HUDEP-2 (cell line): Measurements from ENCODE around the gene ABHD6.
A peak's percentile ranks its signal among the peaks of the same experiment; 100 is the strongest.
"Not testable (repeated sequence)": the region's sequence is repeated elsewhere in the genome, so short reads cannot be mapped to it uniquely, and the experiment has no call there.

Experiments
- DNase-seq, 76 experiments: peaks; one replicate each; lab custom pipeline; 2025; ENCODE audit not compliant: unreplicated experiment in 76 of 76; lab: John Stamatoyannopoulos, UW

Gene ABHD6

GRCh38 chr3:58241306-58242044, 3.9 kb downstream of the ABHD6 start:
- DNase-seq: no peak

- peak in 5 of 76 experiments; percentile 2 to 23 (median 5) for DNase-seq
Observed at GRCh38 chr3:58242340-58242739, 4.7 kb downstream of the ABHD6 start.

GRCh38 chr3:58242860-58243259, 5.3 kb downstream of the ABHD6 start:
- not testable (repeated sequence) for DNase-seq

GRCh38 chr3:58243976-58244585, 6.5 kb downstream of the ABHD6 start:
- DNase-seq: no peak

- DNase-seq: peak in 1 of 76 experiments; percentile 1
Observed at GRCh38 chr3:58246148-58247047, 8.8 kb downstream of the ABHD6 start.

GRCh38 chr3:58249358-58250092, 11.9 kb downstream of the ABHD6 start:
- DNase-seq: no peak

GRCh38 chr3:58250093-58250707, 12.6 kb downstream of the ABHD6 start:
- no peak for DNase-seq

- DNase-seq: no peak
Observed at GRCh38 chr3:58251631-58252035, 14.0 kb downstream of the ABHD6 start.

- DNase-seq: no peak
Observed at GRCh38 chr3:58254144-58254543, 16.6 kb downstream of the ABHD6 start.

GRCh38 chr3:58256061-58256460, 18.5 kb downstream of the ABHD6 start:
- no peak for DNase-seq

- DNase-seq: no peak
Observed at GRCh38 chr3:58256511-58256910, 18.9 kb downstream of the ABHD6 start.

- no peak for DNase-seq
Observed at GRCh38 chr3:58258392-58259055, 20.9 kb downstream of the ABHD6 start.

GRCh38 chr3:58260261-58260731, 22.7 kb downstream of the ABHD6 start:
- no peak for DNase-seq

GRCh38 chr3:58260733-58261132, 23.1 kb downstream of the ABHD6 start:
- DNase-seq: no peak

GRCh38 chr3:58261954-58262666, 24.5 kb downstream of the ABHD6 start:
- DNase-seq: no peak

- DNase-seq: no peak
Observed at GRCh38 chr3:58266577-58266976, 29.0 kb downstream of the ABHD6 start.

GRCh38 chr3:58267543-58267942, 30.0 kb downstream of the ABHD6 start:
- not testable (repeated sequence) for DNase-seq

GRCh38 chr3:58269356-58269755, 31.8 kb downstream of the ABHD6 start:
- no peak for DNase-seq

- DNase-seq: no peak
Observed at GRCh38 chr3:58270485-58270884, 32.9 kb downstream of the ABHD6 start.
